AG09309 (cell line): ENCODE results near the gene COASY.
"Not testable (repeated sequence)": the region's sequence is repeated elsewhere in the genome, so short reads cannot be mapped to it uniquely, and the experiment has no call there.

Experiments
- DNase-seq: peaks from one replicate; pipeline ENCODE4 v3.0.0-alpha.2; 2010; ENCODE audit warnings: low read depth
- H3K4me3 ChIP-seq: 2 replicates; pipeline ENCODE4 v1.5.1; 2011; ENCODE audit warnings: mild to moderate bottlenecking, low read depth, low read length, moderate library complexity; ENCODE audit not compliant: control insufficient read depth
- CTCF ChIP-seq: IDR thresholded peaks from 2 replicates; pipeline ENCODE4 v1.5.1; 2011; ENCODE audit warnings: mild to moderate bottlenecking, low read depth, low read length, inconsistent platforms; ENCODE audit not compliant: insufficient read depth, control insufficient read depth; ENCODE audit errors: missing control alignments

Gene COASY

GRCh38 chr17:42553161-42553818 lies 8.7 kb upstream of the COASY start:
- DNase-seq = no peak
- no peak for TF ChIP-seq CTCF
- H3K4me3 ChIP-seq = peak overlapping the region; percentile 97

DNA sequence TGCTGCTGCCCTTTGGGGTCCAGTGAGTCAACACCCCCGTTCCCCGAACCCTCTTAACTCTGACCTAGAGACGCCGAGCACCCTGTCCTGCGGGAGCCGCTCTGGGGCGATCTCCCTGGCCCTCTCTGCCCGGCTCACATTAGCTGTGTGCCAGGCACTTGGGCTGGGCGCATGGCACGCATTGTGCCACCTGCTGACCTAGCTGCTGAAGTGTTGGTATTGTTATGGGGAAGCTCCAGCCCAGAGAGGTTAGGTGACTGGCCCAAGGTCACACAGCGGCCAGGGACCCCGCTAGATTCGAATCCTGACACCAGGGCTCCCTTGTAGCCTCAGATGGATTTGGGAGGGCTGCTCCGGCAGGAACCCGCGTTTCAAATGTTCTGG lies 8.1 kb upstream of the COASY start:
- no peak for DNase-seq
- H3K4me3 ChIP-seq = peak overlapping the region; percentile 97
- peak; percentile 14 for TF ChIP-seq CTCF

DNA sequence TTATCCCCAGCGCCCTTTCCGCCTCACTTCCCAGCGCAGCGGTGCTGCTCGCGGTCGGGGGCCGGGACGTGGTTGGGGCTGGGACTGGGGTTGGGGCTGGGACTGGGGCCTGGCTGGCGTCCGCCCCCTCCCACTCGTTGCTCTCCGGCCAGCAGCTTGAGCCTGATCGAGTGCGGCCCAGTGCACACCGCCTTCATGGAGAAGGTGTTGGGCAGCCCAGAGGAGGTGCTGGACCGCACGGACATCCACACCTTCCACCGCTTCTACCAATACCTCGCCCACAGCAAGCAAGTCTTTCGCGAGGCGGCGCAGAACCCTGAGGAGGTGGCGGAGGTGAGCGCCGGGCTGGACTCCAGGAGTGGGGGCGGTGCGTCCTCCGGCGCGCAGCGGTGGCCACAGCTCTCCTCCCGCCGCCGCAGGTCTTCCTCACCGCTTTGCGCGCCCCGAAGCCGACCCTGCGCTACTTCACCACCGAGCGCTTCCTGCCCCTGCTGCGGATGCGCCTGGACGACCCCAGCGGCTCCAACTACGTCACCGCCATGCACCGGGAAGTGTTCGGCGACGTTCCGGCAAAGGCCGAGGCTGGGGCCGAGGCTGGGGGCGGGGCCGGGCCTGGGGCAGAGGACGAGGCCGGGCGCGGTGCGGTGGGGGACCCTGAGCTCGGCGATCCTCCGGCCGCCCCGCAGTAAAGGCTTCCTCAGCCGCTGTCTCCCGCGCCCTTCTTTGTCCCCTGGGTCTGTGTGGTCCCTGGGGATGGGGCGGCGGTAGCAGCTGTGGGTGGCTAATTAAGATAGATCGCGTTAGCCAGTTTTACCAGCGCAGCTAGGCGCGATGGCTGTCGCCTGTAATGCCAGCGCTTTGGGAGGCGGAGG lies 7.5 kb upstream of the COASY start:
- TF ChIP-seq CTCF = no peak
- no peak for DNase-seq
- H3K4me3 ChIP-seq = peak overlapping the region; percentile 97

- peak overlapping the region; percentile 97 for H3K4me3 ChIP-seq
- TF ChIP-seq CTCF = no peak
Observed at GRCh38 chr17:42555122-42555622, 6.8 kb upstream of the COASY start.

GRCh38 chr17:42555961-42556617 lies 5.9 kb upstream of the COASY start:
- DNase-seq, H3K4me3 ChIP-seq: not testable (repeated sequence)

More at GRCh38 chr17:42555122-42555622, 6.8 kb upstream of the COASY start:
- no peak for DNase-seq

DNA sequence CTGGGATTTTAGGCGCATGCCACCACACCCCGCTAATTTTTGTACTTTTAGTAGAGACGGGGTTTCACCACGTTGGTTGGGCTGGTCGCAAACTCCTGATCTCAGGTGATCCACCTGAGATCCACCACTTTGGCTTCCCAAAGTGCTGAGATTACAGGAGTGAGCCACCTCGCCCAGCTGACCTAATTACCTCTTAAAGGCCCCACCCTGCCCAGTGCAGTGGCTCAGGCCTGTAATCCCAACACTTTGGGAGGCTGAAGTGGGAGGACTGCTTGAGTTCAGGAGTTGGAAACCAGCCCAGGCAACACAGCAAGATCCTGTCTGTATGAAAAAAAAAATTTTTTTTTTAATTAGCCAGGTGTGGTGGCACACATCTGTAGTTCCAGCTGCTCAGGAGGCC lies 2.9 kb upstream of the COASY start:
- no peak for DNase-seq
- no peak overlapping the region for H3K4me3 ChIP-seq
- TF ChIP-seq CTCF = no peak
